H1 (cell line): Measurements from ENCODE around the gene SLC30A3. TPM values are rescaled to one million over a fixed set of nuclear protein-coding genes. Genes with fewer than 3 reads are reported as not detected.

Experiments
- BCL11A ChIP-seq, 2 experiments: IDR thresholded peaks; one replicate each; pipeline ENCODE4 v1.6.1; 2011; ENCODE audit warnings: low read depth in 2 of 2, low read length in 2 of 2, mild to moderate bottlenecking in 2 of 2
- BRCA1 ChIP-seq: IDR thresholded peaks from 2 replicates; pipeline ENCODE4 v1.6.1; 2012; ENCODE audit warnings: low read depth, low read length, improper control_type of control experiment
- CEBPB ChIP-seq: IDR thresholded peaks from 2 replicates; pipeline ENCODE4 v1.6.1; 2012; ENCODE audit warnings: low read depth, low read length
- GABPA ChIP-seq: IDR thresholded peaks from 2 replicates; pipeline ENCODE4 v1.6.1; 2011; ENCODE audit warnings: mild to moderate bottlenecking, low read length, moderate library complexity, borderline replicate concordance; ENCODE audit not compliant: insufficient read depth
- JUND ChIP-seq: IDR thresholded peaks from 2 replicates; pipeline ENCODE4 v1.6.1; 2011; ENCODE audit warnings: mild to moderate bottlenecking, improper control_type of control experiment, low read length
- KDM5A ChIP-seq: fragments of 200-600 bp; IDR thresholded peaks from 2 replicates; pipeline ENCODE4 v1.7.1; 2012; ENCODE audit warnings: mild to moderate bottlenecking, low read length, inconsistent platforms, mixed read lengths
- MAFK ChIP-seq: IDR thresholded peaks from 2 replicates; pipeline ENCODE4 v1.6.1; 2012; ENCODE audit warnings: low read depth, mild to moderate bottlenecking, improper control_type of control experiment, low read length
- POLR2AphosphoS5 ChIP-seq: IDR thresholded peaks from 2 replicates; pipeline ENCODE4 v1.6.1; 2011; ENCODE audit warnings: low read depth, low read length
- RAD21 ChIP-seq, 2 experiments: IDR thresholded peaks in 1 of 2; conservative IDR thresholded peaks in 1 of 2; 2 replicates each; pipeline ENCODE4 v1.6.1; 2011; ENCODE audit warnings: low read depth in 2 of 2, low read length in 2 of 2, improper control_type of control experiment in 1 of 2, inconsistent platforms in 1 of 2, mild to moderate bottlenecking in 1 of 2, moderate library complexity in 1 of 2
- SIN3A ChIP-seq, 2 experiments: IDR thresholded peaks in 1 of 2; conservative IDR thresholded peaks in 1 of 2; 2 replicates each; pipeline ENCODE4 v1.6.1; 2011 to 2012; ENCODE audit warnings: low read length in 2 of 2, improper control_type of control experiment in 1 of 2, low read depth in 1 of 2, mild to moderate bottlenecking in 1 of 2
- polyA plus RNA-seq, 7 experiments: library from polyadenylated mRNA; depleted of rRNA in 3 of 7; stranded (reverse) in 5 of 7; unstranded in 2 of 7; fragments of >200 nt in 5 of 7; fragments of 200-250 nt in 2 of 7; gene quantifications; 1 replicate in 5 of 7; 2 replicates in 1 of 7; 4 replicates in 1 of 7; pipeline versions ENCODE4 v1.2.1 to v1.2.3, GENCODE V29; 2011 to 2013; ENCODE audit warnings: missing spikeins in 2 of 7, mixed read lengths in 2 of 7
- total RNA-seq: library from RNA; stranded (reverse); fragmentation: NEBNext Ultra II Directional; extraction: Animal tissue kit (Norgen Biotek cat#: 25700); gene quantifications from 2 replicates; pipeline ENCODE4 v1.2.1, GENCODE V29; 2021
- TF ChIP-seq, protein P1 (sequence below): fragments of 300-600 bp; sonication (generic); IDR thresholded peaks from 2 replicates; pipeline ENCODE4 v1.7.1; 2012; ENCODE audit warnings: low read length, moderate library complexity, mild to moderate bottlenecking, inconsistent platforms; ENCODE audit not compliant: insufficient replicate concordance

The SLC30A3 gene
- total and polyA plus RNA-seq, 2 of the 8 experiments (the other 6 are each of a cell fraction or from before 2014, with no cell fraction given), result 15.2 to 30.7 TPM

DNA sequence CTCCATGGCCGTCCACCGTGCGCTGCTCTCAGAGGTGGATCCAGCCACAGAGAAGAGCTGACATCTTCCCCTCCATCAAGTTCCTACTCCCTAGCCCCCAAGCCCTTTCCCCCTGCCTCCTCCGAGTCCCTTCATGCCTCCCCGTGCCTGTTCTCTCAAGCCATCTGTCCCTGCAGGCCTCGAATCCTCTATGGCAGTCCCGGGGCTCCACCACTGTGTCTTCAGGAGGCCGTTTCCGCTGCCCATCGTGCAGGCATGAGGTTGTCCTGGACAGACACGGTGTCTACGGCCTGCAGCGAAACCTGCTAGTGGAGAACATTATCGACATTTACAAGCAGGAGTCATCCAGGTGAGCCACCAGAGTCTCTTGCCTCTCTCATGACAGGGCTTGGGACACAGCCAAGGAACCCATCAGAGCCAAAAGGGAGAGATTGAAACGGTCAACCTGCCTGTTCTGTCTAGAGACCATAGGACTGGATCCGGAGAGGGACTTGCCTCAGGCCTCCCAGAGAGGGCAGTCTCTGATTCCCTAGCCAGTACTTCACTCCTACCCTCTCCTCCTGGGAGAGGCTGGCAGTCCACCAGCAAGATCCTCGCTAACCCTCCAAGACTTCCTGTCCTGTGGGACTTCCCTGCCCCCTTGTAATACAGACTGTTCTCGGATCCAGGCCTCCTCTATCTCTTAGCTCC, 35.7 kb upstream of the SLC30A3 start (continued):
- TF ChIP-seq, protein P1, sequence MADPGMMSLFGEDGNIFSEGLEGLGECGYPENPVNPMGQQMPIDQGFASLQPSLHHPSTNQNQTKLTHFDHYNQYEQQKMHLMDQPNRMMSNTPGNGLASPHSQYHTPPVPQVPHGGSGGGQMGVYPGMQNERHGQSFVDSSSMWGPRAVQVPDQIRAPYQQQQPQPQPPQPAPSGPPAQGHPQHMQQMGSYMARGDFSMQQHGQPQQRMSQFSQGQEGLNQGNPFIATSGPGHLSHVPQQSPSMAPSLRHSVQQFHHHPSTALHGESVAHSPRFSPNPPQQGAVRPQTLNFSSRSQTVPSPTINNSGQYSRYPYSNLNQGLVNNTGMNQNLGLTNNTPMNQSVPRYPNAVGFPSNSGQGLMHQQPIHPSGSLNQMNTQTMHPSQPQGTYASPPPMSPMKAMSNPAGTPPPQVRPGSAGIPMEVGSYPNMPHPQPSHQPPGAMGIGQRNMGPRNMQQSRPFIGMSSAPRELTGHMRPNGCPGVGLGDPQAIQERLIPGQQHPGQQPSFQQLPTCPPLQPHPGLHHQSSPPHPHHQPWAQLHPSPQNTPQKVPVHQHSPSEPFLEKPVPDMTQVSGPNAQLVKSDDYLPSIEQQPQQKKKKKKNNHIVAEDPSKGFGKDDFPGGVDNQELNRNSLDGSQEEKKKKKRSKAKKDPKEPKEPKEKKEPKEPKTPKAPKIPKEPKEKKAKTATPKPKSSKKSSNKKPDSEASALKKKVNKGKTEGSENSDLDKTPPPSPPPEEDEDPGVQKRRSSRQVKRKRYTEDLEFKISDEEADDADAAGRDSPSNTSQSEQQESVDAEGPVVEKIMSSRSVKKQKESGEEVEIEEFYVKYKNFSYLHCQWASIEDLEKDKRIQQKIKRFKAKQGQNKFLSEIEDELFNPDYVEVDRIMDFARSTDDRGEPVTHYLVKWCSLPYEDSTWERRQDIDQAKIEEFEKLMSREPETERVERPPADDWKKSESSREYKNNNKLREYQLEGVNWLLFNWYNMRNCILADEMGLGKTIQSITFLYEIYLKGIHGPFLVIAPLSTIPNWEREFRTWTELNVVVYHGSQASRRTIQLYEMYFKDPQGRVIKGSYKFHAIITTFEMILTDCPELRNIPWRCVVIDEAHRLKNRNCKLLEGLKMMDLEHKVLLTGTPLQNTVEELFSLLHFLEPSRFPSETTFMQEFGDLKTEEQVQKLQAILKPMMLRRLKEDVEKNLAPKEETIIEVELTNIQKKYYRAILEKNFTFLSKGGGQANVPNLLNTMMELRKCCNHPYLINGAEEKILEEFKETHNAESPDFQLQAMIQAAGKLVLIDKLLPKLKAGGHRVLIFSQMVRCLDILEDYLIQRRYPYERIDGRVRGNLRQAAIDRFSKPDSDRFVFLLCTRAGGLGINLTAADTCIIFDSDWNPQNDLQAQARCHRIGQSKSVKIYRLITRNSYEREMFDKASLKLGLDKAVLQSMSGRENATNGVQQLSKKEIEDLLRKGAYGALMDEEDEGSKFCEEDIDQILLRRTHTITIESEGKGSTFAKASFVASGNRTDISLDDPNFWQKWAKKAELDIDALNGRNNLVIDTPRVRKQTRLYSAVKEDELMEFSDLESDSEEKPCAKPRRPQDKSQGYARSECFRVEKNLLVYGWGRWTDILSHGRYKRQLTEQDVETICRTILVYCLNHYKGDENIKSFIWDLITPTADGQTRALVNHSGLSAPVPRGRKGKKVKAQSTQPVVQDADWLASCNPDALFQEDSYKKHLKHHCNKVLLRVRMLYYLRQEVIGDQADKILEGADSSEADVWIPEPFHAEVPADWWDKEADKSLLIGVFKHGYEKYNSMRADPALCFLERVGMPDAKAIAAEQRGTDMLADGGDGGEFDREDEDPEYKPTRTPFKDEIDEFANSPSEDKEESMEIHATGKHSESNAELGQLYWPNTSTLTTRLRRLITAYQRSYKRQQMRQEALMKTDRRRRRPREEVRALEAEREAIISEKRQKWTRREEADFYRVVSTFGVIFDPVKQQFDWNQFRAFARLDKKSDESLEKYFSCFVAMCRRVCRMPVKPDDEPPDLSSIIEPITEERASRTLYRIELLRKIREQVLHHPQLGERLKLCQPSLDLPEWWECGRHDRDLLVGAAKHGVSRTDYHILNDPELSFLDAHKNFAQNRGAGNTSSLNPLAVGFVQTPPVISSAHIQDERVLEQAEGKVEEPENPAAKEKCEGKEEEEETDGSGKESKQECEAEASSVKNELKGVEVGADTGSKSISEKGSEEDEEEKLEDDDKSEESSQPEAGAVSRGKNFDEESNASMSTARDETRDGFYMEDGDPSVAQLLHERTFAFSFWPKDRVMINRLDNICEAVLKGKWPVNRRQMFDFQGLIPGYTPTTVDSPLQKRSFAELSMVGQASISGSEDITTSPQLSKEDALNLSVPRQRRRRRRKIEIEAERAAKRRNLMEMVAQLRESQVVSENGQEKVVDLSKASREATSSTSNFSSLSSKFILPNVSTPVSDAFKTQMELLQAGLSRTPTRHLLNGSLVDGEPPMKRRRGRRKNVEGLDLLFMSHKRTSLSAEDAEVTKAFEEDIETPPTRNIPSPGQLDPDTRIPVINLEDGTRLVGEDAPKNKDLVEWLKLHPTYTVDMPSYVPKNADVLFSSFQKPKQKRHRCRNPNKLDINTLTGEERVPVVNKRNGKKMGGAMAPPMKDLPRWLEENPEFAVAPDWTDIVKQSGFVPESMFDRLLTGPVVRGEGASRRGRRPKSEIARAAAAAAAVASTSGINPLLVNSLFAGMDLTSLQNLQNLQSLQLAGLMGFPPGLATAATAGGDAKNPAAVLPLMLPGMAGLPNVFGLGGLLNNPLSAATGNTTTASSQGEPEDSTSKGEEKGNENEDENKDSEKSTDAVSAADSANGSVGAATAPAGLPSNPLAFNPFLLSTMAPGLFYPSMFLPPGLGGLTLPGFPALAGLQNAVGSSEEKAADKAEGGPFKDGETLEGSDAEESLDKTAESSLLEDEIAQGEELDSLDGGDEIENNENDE, result no peak
- no peak for TF ChIP-seq SIN3A (conservative IDR thresholded peaks at IDR 0.05 in 1 of 2, IDR thresholded peaks at IDR 0.05 in 1 of 2; ENCODE audit: low read depth in 1 of 2, low read length in 2 of 2)
- no peak for TF ChIP-seq RAD21 (IDR thresholded peaks at IDR 0.05 in 1 of 2, conservative IDR thresholded peaks at IDR 0.05 in 1 of 2; ENCODE audit: low read depth in 2 of 2, low read length in 2 of 2)
- TF ChIP-seq KDM5A, result no peak
- no peak for TF ChIP-seq BCL11A (IDR thresholded peaks at IDR 0.05; ENCODE audit: low read depth in 2 of 2, low read length in 2 of 2)
- TF ChIP-seq CEBPB, result no peak
- no peak for TF ChIP-seq GABPA
- no peak for TF ChIP-seq POLR2AphosphoS5
- TF ChIP-seq MAFK, result no peak
- no peak for TF ChIP-seq JUND
- TF ChIP-seq BRCA1, result no peak
